SK-N-MC (cell line): Measurements from ENCODE around the gene AGAP1.

ENCODE experiments used
- EZH2 ChIP-seq: fragments of 200-600 bp; sonication (generic); IDR thresholded peaks from one replicate; pipeline ENCODE4 v1.6.1; 2017; ENCODE audit warnings: antibody characterized with exemption
- FOXP2 ChIP-seq: optimal IDR thresholded peaks from 2 replicates; pipeline ENCODE3; 2011; ENCODE audit warnings: mild to moderate bottlenecking, moderate library complexity; ENCODE audit not compliant: insufficient read depth; ENCODE audit errors: extremely low read length, control extremely low read depth
- POLR2AphosphoS5 ChIP-seq: IDR thresholded peaks from 2 replicates; pipeline ENCODE4 v1.6.1; 2012; ENCODE audit warnings: mild to moderate bottlenecking, low read depth, low read length, borderline replicate concordance

DNA sequence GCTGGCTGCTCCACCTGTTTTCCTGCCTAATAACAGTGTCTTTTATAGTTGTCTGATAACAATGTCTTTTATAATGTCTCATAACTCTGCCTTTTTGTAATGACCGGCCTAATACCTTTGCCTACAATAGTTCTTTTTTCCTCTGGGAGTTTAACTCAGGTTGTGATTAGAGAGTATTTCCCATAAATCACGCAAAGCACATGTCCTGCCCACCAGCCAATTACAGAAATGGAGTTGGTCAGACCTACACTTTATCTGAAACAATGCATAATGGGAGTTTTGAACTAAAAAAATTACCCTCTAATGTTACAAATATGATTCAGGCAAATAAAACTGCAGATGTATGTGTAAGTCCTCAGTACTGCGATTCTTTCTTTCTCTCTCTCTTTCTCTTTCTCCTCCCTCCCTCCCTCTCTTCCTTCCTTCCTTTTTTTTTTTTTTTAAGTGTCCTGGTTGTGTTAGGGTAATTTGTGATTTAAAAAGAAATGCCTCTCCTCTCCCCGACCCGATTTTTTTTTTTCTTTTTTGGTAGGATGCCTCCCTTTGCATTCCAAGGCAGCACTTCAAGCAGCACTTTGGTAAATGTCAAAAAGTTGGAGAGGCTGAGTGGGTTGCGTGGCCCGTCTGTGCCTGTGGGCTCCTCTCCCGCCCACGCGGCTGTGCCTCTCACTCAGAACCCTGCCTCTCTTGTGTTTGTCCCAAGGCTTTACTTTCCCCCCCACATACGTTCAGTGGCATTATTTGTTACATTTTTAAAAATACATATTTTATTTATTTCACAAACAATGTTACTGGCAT, 147.3 kb downstream of the AGAP1 start:
- TF ChIP-seq POLR2AphosphoS5 (no peak), EZH2 (no peak), FOXP2 (no peak)
